ENCODE results near the gene SYS1.

The SYS1 gene

GRCh38 chr20:45338121-45339030, 24.6 kb upstream of the SYS1 start:
- in situ Hi-C loops (cut with MboI; ENCODE audit: low pct_unique_long_range_greater_than_20kb, low sequenced_read_pairs): no loop called here

GRCh38 chr20:45339084-45339483, 23.9 kb upstream of the SYS1 start:
- in situ Hi-C loops (cut with MboI; ENCODE audit: low pct_unique_long_range_greater_than_20kb, low sequenced_read_pairs): no loop called here

More at GRCh38 chr20:45338121-45339030, 24.6 kb upstream of the SYS1 start:
- no peak for DNase-seq

GRCh38 chr20:45339799-45340198, 23.2 kb upstream of the SYS1 start:
- no peak for DNase-seq
- in situ Hi-C loops (cut with MboI; ENCODE audit: low pct_unique_long_range_greater_than_20kb, low sequenced_read_pairs): no loop called here

More at GRCh38 chr20:45339084-45339483, 23.9 kb upstream of the SYS1 start:
- DNase-seq: no peak

GRCh38 chr20:45340236-45340847, 22.6 kb upstream of the SYS1 start:
- no peak for DNase-seq
- in situ Hi-C loops (cut with MboI; ENCODE audit: low pct_unique_long_range_greater_than_20kb, low sequenced_read_pairs): no loop called here

GRCh38 chr20:45340951-45341350, 22.0 kb upstream of the SYS1 start:
- in situ Hi-C loops (cut with MboI; ENCODE audit: low pct_unique_long_range_greater_than_20kb, low sequenced_read_pairs): no loop called here
- DNase-seq: no peak

GRCh38 chr20:45341579-45341938, 21.4 kb upstream of the SYS1 start:
- in situ Hi-C loops (cut with MboI; ENCODE audit: low pct_unique_long_range_greater_than_20kb, low sequenced_read_pairs): no loop called here

GRCh38 chr20:45341939-45342854, 20.8 kb upstream of the SYS1 start:
- DNase-seq: no peak
- in situ Hi-C loops (cut with MboI; ENCODE audit: low pct_unique_long_range_greater_than_20kb, low sequenced_read_pairs): no loop called here

More at GRCh38 chr20:45341579-45341938, 21.4 kb upstream of the SYS1 start:
- DNase-seq: no peak

GRCh38 chr20:45342855-45343531, 20.0 kb upstream of the SYS1 start:
- DNase-seq: no peak
- in situ Hi-C loops (cut with MboI; ENCODE audit: low pct_unique_long_range_greater_than_20kb, low sequenced_read_pairs): no loop called here

- DNase-seq: no peak
- in situ Hi-C loops (cut with MboI; ENCODE audit: low pct_unique_long_range_greater_than_20kb, low sequenced_read_pairs): no loop called here
These were observed 19.3 kb upstream of the SYS1 start for GRCh38 chr20:45343532-45344167.

- DNase-seq: no peak
These were observed 18.6 kb upstream of the SYS1 start for GRCh38 chr20:45344168-45344860.

GRCh38 chr20:45345104-45345936, 17.6 kb upstream of the SYS1 start:
- DNase-seq: no peak
- in situ Hi-C loops (cut with MboI; ENCODE audit: low pct_unique_long_range_greater_than_20kb, low sequenced_read_pairs): no loop called here

More at GRCh38 chr20:45344168-45344860, 18.6 kb upstream of the SYS1 start:
- in situ Hi-C loops (cut with MboI; ENCODE audit: low pct_unique_long_range_greater_than_20kb, low sequenced_read_pairs): no loop called here

GRCh38 chr20:45346291-45346718, 16.7 kb upstream of the SYS1 start:
- in situ Hi-C loops (cut with MboI; ENCODE audit: low pct_unique_long_range_greater_than_20kb, low sequenced_read_pairs): no loop called here
- DNase-seq: no peak

- in situ Hi-C loops (cut with MboI; ENCODE audit: low pct_unique_long_range_greater_than_20kb, low sequenced_read_pairs): no loop called here
- no peak for DNase-seq
These were observed 16.1 kb upstream of the SYS1 start for GRCh38 chr20:45346851-45347250.

- in situ Hi-C loops (cut with MboI; ENCODE audit: low pct_unique_long_range_greater_than_20kb, low sequenced_read_pairs): no loop called here
These were observed 15.5 kb upstream of the SYS1 start for GRCh38 chr20:45347297-45347935.

GRCh38 chr20:45347936-45348778, 14.8 kb upstream of the SYS1 start, which contains the start of gene SDC4:
SDC4 (minus strand) TSS chr20:45348424; CDS start chr20:45348384, 40 bp downstream.
- in situ Hi-C loops (cut with MboI; ENCODE audit: low pct_unique_long_range_greater_than_20kb, low sequenced_read_pairs): no loop called here
- no peak for DNase-seq

More at GRCh38 chr20:45347297-45347935, 15.5 kb upstream of the SYS1 start:
- no peak for DNase-seq

- in situ Hi-C loops (cut with MboI; ENCODE audit: low pct_unique_long_range_greater_than_20kb, low sequenced_read_pairs): no loop called here
- no peak for DNase-seq
These were observed 12.7 kb upstream of the SYS1 start for GRCh38 chr20:45350217-45350616.

Measured in KBM-7 (cell line).